Breast epithelium (tissue), 4 donors: ENCODE results near the gene LDLRAP1. TPM values are rescaled to one million over a fixed set of nuclear protein-coding genes. Genes with fewer than 3 reads are reported as not detected.

Experiments
- DNase-seq, 2 donors: peaks; one replicate each; pipeline ENCODE4 v3.0.0-alpha.2; 2019; ENCODE audit warnings: low spot score in 2 of 2
- H3K27ac ChIP-seq, 2 donors: fragments of 200-600 bp; sonication (generic) in 1 of 2; one replicate each; pipeline ENCODE4 v1.5.1; 2016 to 2019; ENCODE audit warnings: mild to moderate bottlenecking in 1 of 2
- H3K27me3 ChIP-seq, 2 donors: fragments of 200-600 bp; sonication (generic) in 1 of 2; one replicate each; pipeline versions ENCODE4 v1.5.1 to v1.6.0; 2017 to 2019; ENCODE audit warnings: control low read depth in 1 of 2, mild to moderate bottlenecking in 1 of 2
- H3K36me3 ChIP-seq: fragments of 200-600 bp; one replicate; pipeline ENCODE4 v1.5.1; 2019
- H3K4me1 ChIP-seq, 2 donors: fragments of 200-600 bp; sonication (generic); one replicate each; pipeline ENCODE4 v1.5.1; 2016 to 2019; ENCODE audit warnings: control low read depth in 1 of 2
- H3K4me3 ChIP-seq, 3 donors: fragments of 200-600 bp; sonication (generic); 1 replicate in 2 of 3; 2 replicates in 1 of 3; pipeline ENCODE4 v1.5.1; 2016 to 2019; ENCODE audit warnings: mild to moderate bottlenecking in 3 of 3, moderate library complexity in 2 of 3
- H3K9me3 ChIP-seq, 2 donors: fragments of 200-600 bp; sonication (generic) in 1 of 2; one replicate each; pipeline ENCODE4 v1.5.1; 2016 to 2019; ENCODE audit warnings: control low read depth in 1 of 2
- POLR2A ChIP-seq: fragments of 450-650 bp; IDR thresholded peaks from one replicate; pipeline ENCODE4 v1.6.1; 2016; ENCODE audit warnings: antibody characterized with exemption, mild to moderate bottlenecking, moderate library complexity
- POLR2AphosphoS5 ChIP-seq, 3 donors: sonication (generic); formaldehyde crosslinking; IDR thresholded peaks; one replicate each; pipeline ENCODE4 v1.6.1; 2017; ENCODE audit warnings: antibody characterized with exemption in 3 of 3
- intact Hi-C: fragments of 100-400 bp; cut with DNase I; formaldehyde crosslinking; loops from one replicate; pipeline ENCODE4 v1.15.1; 2023; ENCODE audit warnings: low total_unique reads
- total RNA-seq, 3 donors: library from RNA; depleted of rRNA; stranded (reverse); fragments of >200 nt; gene quantifications; one replicate each; pipeline ENCODE4 v1.1.0, GENCODE V29; 2016
- TF ChIP-seq, protein P1 (sequence below), 3 donors: fragments of 450-650 bp; IDR thresholded peaks; one replicate each; pipeline ENCODE4 v1.5.1; 2016 to 2017; ENCODE audit warnings: antibody characterized with exemption in 3 of 3, mild to moderate bottlenecking in 3 of 3, moderate library complexity in 3 of 3

LDLRAP1 gene
- total RNA-seq, 3 donors from 2014 or later, result 10.7 to 17.0 (median 16.5) TPM

DNA sequence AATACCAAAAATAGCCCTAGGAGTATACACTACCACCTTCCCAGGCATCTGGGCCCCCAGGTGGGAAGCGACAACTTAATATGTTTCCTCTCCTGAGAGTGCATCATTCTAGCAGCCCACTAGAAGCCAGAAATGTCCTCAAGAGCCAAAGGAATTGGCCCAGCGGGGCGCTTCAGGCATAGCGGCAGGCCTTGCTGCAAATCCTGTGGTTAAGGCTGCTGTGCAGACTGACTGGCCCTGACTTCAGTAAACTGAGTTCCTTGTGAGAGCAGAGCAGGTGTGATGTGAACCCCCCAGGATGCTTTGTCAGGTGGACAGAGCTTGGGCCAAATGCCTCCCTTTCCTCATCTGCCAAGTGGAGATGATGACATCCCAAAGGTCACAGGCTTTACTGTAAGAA is 29.7 kb upstream of the LDLRAP1 start:
- TF ChIP-seq, protein P1, sequence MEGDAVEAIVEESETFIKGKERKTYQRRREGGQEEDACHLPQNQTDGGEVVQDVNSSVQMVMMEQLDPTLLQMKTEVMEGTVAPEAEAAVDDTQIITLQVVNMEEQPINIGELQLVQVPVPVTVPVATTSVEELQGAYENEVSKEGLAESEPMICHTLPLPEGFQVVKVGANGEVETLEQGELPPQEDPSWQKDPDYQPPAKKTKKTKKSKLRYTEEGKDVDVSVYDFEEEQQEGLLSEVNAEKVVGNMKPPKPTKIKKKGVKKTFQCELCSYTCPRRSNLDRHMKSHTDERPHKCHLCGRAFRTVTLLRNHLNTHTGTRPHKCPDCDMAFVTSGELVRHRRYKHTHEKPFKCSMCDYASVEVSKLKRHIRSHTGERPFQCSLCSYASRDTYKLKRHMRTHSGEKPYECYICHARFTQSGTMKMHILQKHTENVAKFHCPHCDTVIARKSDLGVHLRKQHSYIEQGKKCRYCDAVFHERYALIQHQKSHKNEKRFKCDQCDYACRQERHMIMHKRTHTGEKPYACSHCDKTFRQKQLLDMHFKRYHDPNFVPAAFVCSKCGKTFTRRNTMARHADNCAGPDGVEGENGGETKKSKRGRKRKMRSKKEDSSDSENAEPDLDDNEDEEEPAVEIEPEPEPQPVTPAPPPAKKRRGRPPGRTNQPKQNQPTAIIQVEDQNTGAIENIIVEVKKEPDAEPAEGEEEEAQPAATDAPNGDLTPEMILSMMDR (IDR thresholded peaks at IDR 0.05), result no peak
- TF ChIP-seq POLR2A (no peak), POLR2AphosphoS5 (IDR thresholded peaks at IDR 0.05) (no peak)
- DNase-seq, result no peak
- Histone ChIP-seq H3K27ac (no peak overlapping the region), H3K4me1 (no peaks in the 10 kb centered on the region), H3K9me3 (no peaks in the 10 kb centered on the region), H3K27me3 (no peaks in the 10 kb centered on the region), H3K4me3 (no peak overlapping the region), H3K36me3 (no peaks in the 10 kb centered on the region)
- intact Hi-C loops, result no loop called here

DNA sequence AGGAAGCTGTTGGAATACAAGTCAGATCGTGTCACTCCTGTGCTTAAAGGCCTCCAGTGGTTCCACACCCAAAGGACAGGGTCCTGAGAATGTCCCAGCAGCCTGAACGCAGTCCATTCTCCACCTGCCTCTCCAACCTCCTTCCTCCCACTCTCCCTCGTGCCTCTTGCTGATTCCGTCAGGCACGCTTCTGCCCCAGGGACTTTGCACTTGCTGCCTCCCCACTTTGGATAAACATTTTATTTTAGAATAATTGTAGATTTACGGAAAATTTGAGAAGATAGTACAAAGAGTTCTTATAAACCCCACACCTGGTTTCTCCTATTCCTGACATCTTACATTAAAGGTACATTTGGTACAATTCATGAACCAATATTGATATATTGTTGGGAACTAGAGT is 28.4 kb upstream of the LDLRAP1 start:
- TF ChIP-seq, protein P1 (IDR thresholded peaks at IDR 0.05), result no peak
- H3K4me3 ChIP-seq, result no peak overlapping the region
- no peaks in the 10 kb centered on the region for H3K36me3 ChIP-seq
- H3K27me3 ChIP-seq, result no peaks in the 10 kb centered on the region
- no peak overlapping the region for H3K27ac ChIP-seq
- DNase-seq, result no peak
- H3K4me1 ChIP-seq, result no peaks in the 10 kb centered on the region
- no peaks in the 10 kb centered on the region for H3K9me3 ChIP-seq
- intact Hi-C loops, result no loop called here

DNA sequence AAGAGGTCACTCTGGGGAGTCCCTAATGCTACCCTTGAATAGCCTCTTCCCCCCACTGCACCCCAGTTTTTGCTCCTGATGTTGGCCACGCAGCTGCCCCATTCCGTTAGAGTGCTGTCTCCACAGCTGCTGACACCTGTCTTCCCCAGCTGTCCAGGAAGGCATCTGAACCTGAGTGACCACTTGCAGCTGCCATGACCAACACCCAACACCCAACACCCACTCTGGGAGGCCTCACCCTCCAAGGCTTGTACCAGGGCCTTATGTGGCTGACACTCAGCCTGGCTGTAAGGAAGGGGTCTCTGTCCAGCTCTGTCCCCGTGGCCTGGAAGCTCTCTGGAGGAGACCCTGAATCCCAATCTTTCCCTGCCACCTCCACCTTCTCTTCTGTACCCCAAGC is 26.7 kb upstream of the LDLRAP1 start:
- no peaks in the 10 kb centered on the region for H3K27me3 ChIP-seq
- H3K4me1 ChIP-seq, result no peaks in the 10 kb centered on the region
- H3K27ac ChIP-seq, result no peak overlapping the region
- DNase-seq, result no peak
- H3K4me3 ChIP-seq, result no peak overlapping the region
- no peaks in the 10 kb centered on the region for H3K9me3 ChIP-seq
- TF ChIP-seq POLR2AphosphoS5 (IDR thresholded peaks at IDR 0.05) (no peak), POLR2A (no peak)
- TF ChIP-seq, protein P1 (IDR thresholded peaks at IDR 0.05), result no peak
- intact Hi-C loops, result no loop called here
- no peaks in the 10 kb centered on the region for H3K36me3 ChIP-seq

DNA sequence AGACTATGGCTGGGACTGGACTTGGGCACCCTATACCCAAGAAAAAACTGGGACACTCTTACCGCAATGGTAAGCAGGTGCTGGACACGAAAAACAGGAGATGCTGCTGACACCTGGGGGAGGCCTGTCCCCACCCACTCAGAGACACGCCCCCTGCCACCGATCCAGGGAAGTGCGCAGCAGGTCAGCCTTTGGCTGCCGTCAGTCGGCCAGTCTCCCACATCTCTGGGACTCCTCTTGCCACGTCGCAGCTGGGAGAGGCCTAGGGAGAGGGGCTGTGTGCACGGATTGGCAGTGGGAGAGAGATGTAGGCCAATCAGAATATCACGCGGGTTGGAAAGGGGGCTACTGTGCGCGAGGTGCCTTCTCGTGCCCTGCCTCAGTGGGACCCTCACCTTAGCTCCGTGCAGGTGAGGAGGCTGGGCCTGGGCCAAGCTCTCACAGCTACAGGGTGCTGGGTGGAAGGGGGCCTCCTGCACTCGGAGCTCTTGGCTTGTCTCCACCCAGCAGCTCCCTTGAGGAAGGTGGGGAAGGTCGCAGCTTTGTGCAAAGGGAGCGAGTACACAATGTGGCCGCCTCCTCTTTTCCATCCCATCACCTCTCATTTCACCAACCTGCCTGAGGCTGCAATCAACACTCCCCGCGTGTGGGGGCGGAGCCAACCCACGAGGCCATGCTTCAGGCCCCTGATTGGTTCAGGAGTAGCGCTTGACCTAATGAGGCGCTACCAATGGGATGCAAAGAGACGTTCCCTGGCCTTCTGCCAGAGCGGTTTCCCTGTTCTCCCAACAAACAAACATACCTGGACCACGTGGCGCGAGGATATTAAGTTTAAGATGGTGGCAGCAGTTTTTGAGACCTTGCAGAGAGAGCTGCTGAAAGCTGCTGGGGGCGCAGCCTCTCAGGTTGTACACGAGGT is 25.7 kb upstream of the LDLRAP1 start:
- intact Hi-C loops, result no loop called here
- H3K9me3 ChIP-seq, result no peaks in the 10 kb centered on the region
- H3K4me3 ChIP-seq, result no peak overlapping the region
- no peaks in the 10 kb centered on the region for H3K4me1 ChIP-seq
- no peaks in the 10 kb centered on the region for H3K27me3 ChIP-seq
- no peak for TF ChIP-seq POLR2A
- TF ChIP-seq, protein P1 (IDR thresholded peaks at IDR 0.05), result no peak
- no peak for TF ChIP-seq POLR2AphosphoS5 (IDR thresholded peaks at IDR 0.05)
- no peak for DNase-seq
- H3K36me3 ChIP-seq, result no peaks in the 10 kb centered on the region
- H3K27ac ChIP-seq, result no peak overlapping the region

DNA sequence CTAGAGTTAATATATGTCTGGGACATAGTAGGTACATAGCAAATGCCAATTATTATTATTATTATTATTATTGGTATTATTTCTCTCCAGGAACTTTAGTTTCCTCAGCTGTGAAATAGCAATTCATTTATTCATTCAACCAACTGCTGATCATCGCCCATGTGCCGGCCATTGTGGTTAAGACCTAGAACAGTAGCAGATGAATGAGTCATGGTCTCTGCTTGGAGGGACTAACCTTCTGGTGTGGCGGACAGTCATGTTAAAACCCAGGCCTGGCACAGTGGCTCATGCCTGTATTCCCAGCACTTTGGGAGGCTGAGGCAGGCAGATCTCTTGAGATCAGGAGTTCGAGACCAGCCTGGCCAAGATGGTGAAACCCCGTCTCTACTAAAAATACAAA is 23.8 kb upstream of the LDLRAP1 start:
- Histone ChIP-seq H3K4me3 (no peak overlapping the region), H3K4me1 (no peaks in the 10 kb centered on the region), H3K27ac (no peak overlapping the region), H3K36me3 (no peaks in the 10 kb centered on the region), H3K27me3 (no peaks in the 10 kb centered on the region), H3K9me3 (no peaks in the 10 kb centered on the region)
- no peak for DNase-seq
- intact Hi-C loops, result no loop called here
- TF ChIP-seq POLR2A (no peak), POLR2AphosphoS5 (IDR thresholded peaks at IDR 0.05) (no peak)
- TF ChIP-seq, protein P1 (IDR thresholded peaks at IDR 0.05), result no peak
